HG02885 (cell line): ENCODE results near the gene CEP290.

Experiments
- ATAC-seq: cut with Tn5 transposase; IDR thresholded peaks from one replicate; pipeline ENCODE4 v1.9.1; 2021; ENCODE audit warnings: mild to moderate bottlenecking; ENCODE audit not compliant: unreplicated experiment, poor library complexity

CEP290 gene

GRCh38 chr12:88141774-88142609 lies at the start of gene CEP290, which contains the start of gene TMTC3:
Gene CEP290 (minus strand): TSS chr12:88142088. CDS start chr12:88141307, 781 bp downstream.
Gene TMTC3 (plus strand): TSS chr12:88142307. CDS start chr12:88148316, 6,009 bp downstream.
- peak; percentile 96 for ATAC-seq

- ATAC-seq = no peak
Measured at GRCh38 chr12:88188180-88188579, 46.3 kb upstream of the CEP290 start.

GRCh38 chr12:88187571-88187970 lies 45.7 kb upstream of the CEP290 start:
- no peak for ATAC-seq

GRCh38 chr12:88185988-88186387 lies 44.1 kb upstream of the CEP290 start:
- peak; percentile 77 for ATAC-seq

GRCh38 chr12:88185279-88185678 lies 43.4 kb upstream of the CEP290 start:
- ATAC-seq = no peak

- ATAC-seq = no peak
Measured at GRCh38 chr12:88184196-88184595, 42.3 kb upstream of the CEP290 start.

- no peak for ATAC-seq
Measured at GRCh38 chr12:88182416-88182815, 40.5 kb upstream of the CEP290 start.

- no peak for ATAC-seq
Measured at GRCh38 chr12:88181881-88182280, 40.0 kb upstream of the CEP290 start.

GRCh38 chr12:88179436-88180014 lies 37.6 kb upstream of the CEP290 start:
- no peak for ATAC-seq

- ATAC-seq = no peak
Measured at GRCh38 chr12:88175544-88175943, 33.7 kb upstream of the CEP290 start.

GRCh38 chr12:88172844-88173407 lies 31.0 kb upstream of the CEP290 start:
- no peak for ATAC-seq

- ATAC-seq = no peak
Measured at GRCh38 chr12:88167384-88167783, 25.5 kb upstream of the CEP290 start.

GRCh38 chr12:88166179-88166578 lies 24.3 kb upstream of the CEP290 start:
- ATAC-seq = no peak

GRCh38 chr12:88163371-88163770 lies 21.5 kb upstream of the CEP290 start:
- ATAC-seq = no peak

GRCh38 chr12:88156075-88156654 lies 14.3 kb upstream of the CEP290 start:
- no peak for ATAC-seq

GRCh38 chr12:88153959-88154358 lies 12.1 kb upstream of the CEP290 start:
- ATAC-seq = no peak

GRCh38 chr12:88150063-88150462 lies 8.2 kb upstream of the CEP290 start:
- ATAC-seq = no peak

- no peak for ATAC-seq
Measured at GRCh38 chr12:88145567-88146505, 3.9 kb upstream of the CEP290 start.

GRCh38 chr12:88144546-88145468 lies 2.9 kb upstream of the CEP290 start:
- no peak for ATAC-seq
